Smooth muscle cell (in vitro differentiated cells): ENCODE data around the gene GLRA3. TPM values are rescaled to one million over a fixed set of nuclear protein-coding genes. Genes with fewer than 3 reads are reported as not detected.

Experiments
- DNase-seq: peaks from one replicate; lab custom pipeline; 2025; ENCODE audit not compliant: unreplicated experiment; lab: John Stamatoyannopoulos, UW
- H2AFZ ChIP-seq: fragments of 200-600 bp; sonication (generic); 2 replicates; pipeline ENCODE4 v1.6.0; 2016; ENCODE audit warnings: antibody characterized with exemption, low read depth, mild to moderate bottlenecking
- H3F3A ChIP-seq: fragments of 200-600 bp; sonication (generic); 2 replicates; pipeline ENCODE4 v1.6.0; 2017; ENCODE audit warnings: antibody characterized with exemption, low read depth
- H3K27ac ChIP-seq: fragments of 200-600 bp; sonication (generic); 2 replicates; pipeline ENCODE4 v1.5.1; 2016; ENCODE audit warnings: low read depth, mild to moderate bottlenecking
- H3K27me3 ChIP-seq: fragments of 200-600 bp; sonication (generic); 2 replicates; pipeline ENCODE4 v1.6.1; 2016; ENCODE audit warnings: low read depth, mild to moderate bottlenecking
- H3K36me3 ChIP-seq: fragments of 200-600 bp; sonication (generic); 2 replicates; pipeline ENCODE4 v1.5.1; 2016; ENCODE audit warnings: low read depth
- H3K4me1 ChIP-seq: fragments of 200-600 bp; sonication (generic); 2 replicates; pipeline ENCODE4 v1.5.1; 2016; ENCODE audit warnings: low read depth
- H3K4me2 ChIP-seq: fragments of 200-600 bp; sonication (generic); 2 replicates; pipeline ENCODE4 v1.6.0; 2016; ENCODE audit warnings: mild to moderate bottlenecking
- H3K4me3 ChIP-seq: fragments of 200-600 bp; sonication (generic); 2 replicates; pipeline ENCODE4 v1.5.1; 2016; ENCODE audit warnings: mild to moderate bottlenecking
- H3K79me2 ChIP-seq: fragments of 200-600 bp; sonication (generic); 2 replicates; pipeline ENCODE4 v1.6.0; 2016; ENCODE audit warnings: low read depth, mild to moderate bottlenecking
- H3K9ac ChIP-seq: fragments of 200-600 bp; sonication (generic); 2 replicates; pipeline ENCODE4 v1.6.0; 2016; ENCODE audit warnings: low read depth
- H3K9me3 ChIP-seq: fragments of 200-600 bp; sonication (generic); replicated peaks from 2 replicates; pipeline ENCODE4 v1.5.1; 2016; ENCODE audit warnings: low read depth
- H4K20me1 ChIP-seq: fragments of 200-600 bp; sonication (generic); 2 replicates; pipeline ENCODE4 v1.6.0; 2016; ENCODE audit warnings: low read depth
- CTCF ChIP-seq: fragments of 200-600 bp; sonication (generic); IDR thresholded peaks from 2 replicates; pipeline ENCODE4 v1.5.1; 2017; ENCODE audit warnings: borderline replicate concordance, mild to moderate bottlenecking, antibody characterized with exemption; ENCODE audit not compliant: insufficient read depth, poor library complexity, severe bottlenecking
- WGBS: methylation state at CpG from one replicate; pipeline ENCODE4 v1.1.7; 2016; ENCODE audit warnings: low lambda C conversion rate; 5-methylcytosine and 5-hydroxymethylcytosine counted together
- polyA plus RNA-seq: library from polyadenylated mRNA; unstranded; fragments of >200 nt; fragmentation: Nextera tagmentation; extraction: Ambion mirVana; gene quantifications from 2 replicates; pipeline ENCODE4 v1.2.1, GENCODE V29; 2016
- total RNA-seq: library from RNA; depleted of rRNA; stranded (reverse); fragments of >200 nt; gene quantifications from 2 replicates; pipeline ENCODE4 v1.2.3, GENCODE V29; 2014

GLRA3 gene
- total and polyA plus RNA-seq, 2 experiments from 2014 or later = not detected

- no peak for DNase-seq
- 76% methylated on average over 1 of the region's 1 CpG for WGBS
- Histone ChIP-seq H3K4me3 (no peak overlapping the region), H2AFZ (no peak overlapping the region), H4K20me1 (no peaks in the 10 kb centered on the region), H3K4me1 (no peaks in the 10 kb centered on the region), H3K27ac (no peak overlapping the region), H3K27me3 (no peaks in the 10 kb centered on the region), H3K4me2 (no peak overlapping the region), H3K9ac (no peak overlapping the region), H3F3A (no peaks in the 10 kb centered on the region), H3K36me3 (no peaks in the 10 kb centered on the region), H3K9me3 (no peaks in the 10 kb centered on the region), H3K79me2 (no peaks in the 10 kb centered on the region)
- no peak for TF ChIP-seq CTCF
Observed at GRCh38 chr4:174865418-174865985, 36.5 kb upstream of the GLRA3 start.

GRCh38 chr4:174864031-174864430 lies 35.0 kb upstream of the GLRA3 start:
- no peak overlapping the region for H3K27ac ChIP-seq
- H3K79me2 ChIP-seq = no peaks in the 10 kb centered on the region
- no peaks in the 10 kb centered on the region for H3F3A ChIP-seq
- 86% methylated on average over 2 of the region's 2 CpGs for WGBS
- no peak overlapping the region for H3K4me2 ChIP-seq
- H3K4me3 ChIP-seq = no peak overlapping the region
- no peaks in the 10 kb centered on the region for H3K9me3 ChIP-seq
- no peak overlapping the region for H2AFZ ChIP-seq
- H3K27me3 ChIP-seq = no peaks in the 10 kb centered on the region
- no peaks in the 10 kb centered on the region for H3K4me1 ChIP-seq
- no peak overlapping the region for H3K9ac ChIP-seq
- no peaks in the 10 kb centered on the region for H4K20me1 ChIP-seq
- TF ChIP-seq CTCF = no peak
- no peaks in the 10 kb centered on the region for H3K36me3 ChIP-seq
- no peak for DNase-seq

- H3K79me2 ChIP-seq = no peaks in the 10 kb centered on the region
- no peak overlapping the region for H3K4me3 ChIP-seq
- no peaks in the 10 kb centered on the region for H3K4me1 ChIP-seq
- H3K4me2 ChIP-seq = no peak overlapping the region
- no peak for DNase-seq
- H2AFZ ChIP-seq = no peak overlapping the region
- WGBS = 100% methylated on average over 1 of the region's 1 CpG
- no peak overlapping the region for H3K27ac ChIP-seq
- no peaks in the 10 kb centered on the region for H3K27me3 ChIP-seq
- H3F3A ChIP-seq = no peaks in the 10 kb centered on the region
- no peaks in the 10 kb centered on the region for H4K20me1 ChIP-seq
- no peak for TF ChIP-seq CTCF
- H3K9ac ChIP-seq = no peak overlapping the region
- H3K9me3 ChIP-seq = no peaks in the 10 kb centered on the region
- H3K36me3 ChIP-seq = no peaks in the 10 kb centered on the region
Observed at GRCh38 chr4:174860588-174860987, 31.5 kb upstream of the GLRA3 start.

- WGBS = 44% methylated on average over 2 of the region's 2 CpGs
- Histone ChIP-seq H3K9me3 (no peaks in the 10 kb centered on the region), H3F3A (no peaks in the 10 kb centered on the region), H4K20me1 (no peaks in the 10 kb centered on the region), H2AFZ (no peak overlapping the region), H3K4me1 (no peaks in the 10 kb centered on the region), H3K27me3 (no peaks in the 10 kb centered on the region), H3K4me2 (no peak overlapping the region), H3K27ac (no peak overlapping the region), H3K36me3 (no peaks in the 10 kb centered on the region), H3K4me3 (no peak overlapping the region), H3K79me2 (no peaks in the 10 kb centered on the region), H3K9ac (no peak overlapping the region)
- DNase-seq = no peak
- no peak for TF ChIP-seq CTCF
Observed at GRCh38 chr4:174859904-174860303, 30.9 kb upstream of the GLRA3 start.
